Endothelial cell of umbilical vein (primary cell): Measurements from ENCODE around the gene NTN3. TPM values are rescaled to one million over a fixed set of nuclear protein-coding genes. Genes with fewer than 3 reads are reported as not detected.

Experiments used
- BruUV-seq: library from RNA; stranded (reverse); fragments of 400-500 nt; replicated peaks from 2 replicates; lab custom pipeline; 2021; lab: Mats Ljungman, UMichigan
- CTCF ChIA-PET: fragments of 300-600, 350-600 bp; sonication (Branson Sonifier 250); formaldehyde crosslinking; loops from one replicate; lab custom pipeline; 2021; ENCODE audit warnings: antibody characterized with exemption, inconsistent platforms; lab: Charles Lee
- POLR2A ChIA-PET: fragments of 300-600, 350-600 bp; sonication (Branson Sonifier 250); formaldehyde crosslinking; loops from one replicate; lab custom pipeline; 2021; ENCODE audit warnings: antibody characterized with exemption, inconsistent platforms; lab: Charles Lee
- DNase-seq: peaks from one replicate; pipeline ENCODE4 v3.0.0-alpha.2; 2011; ENCODE audit warnings: low read depth, low spot score
- FAIRE-seq: peaks from 2 replicates; lab custom pipeline; 2011; peaks lifted over from hg19 to GRCh38; lab: Jason Lieb, UNC
- H2AFZ ChIP-seq: 2 replicates; pipeline ENCODE4 v1.6.0; 2012; ENCODE audit warnings: low read depth, low read length, control low read depth, inconsistent platforms
- H3K27ac ChIP-seq: 2 replicates; pipeline ENCODE4 v1.5.1; 2011; ENCODE audit warnings: low read depth, mild to moderate bottlenecking, control low read depth, low read length, moderate library complexity; ENCODE audit not compliant: insufficient read depth
- H3K27me3 ChIP-seq, 2 experiments: 2 replicates each; pipeline versions ENCODE4 v1.6.0 to v1.6.1; 2011; ENCODE audit warnings: low read length in 2 of 2, mixed read lengths in 1 of 2; ENCODE audit not compliant: control insufficient read depth in 2 of 2, insufficient read depth in 2 of 2
- H3K36me3 ChIP-seq, 2 experiments: 2 replicates in 1 of 2; 3 replicates in 1 of 2; pipeline ENCODE4 v1.5.1; 2011; ENCODE audit warnings: low read length in 2 of 2, mild to moderate bottlenecking in 1 of 2, moderate library complexity in 1 of 2; ENCODE audit not compliant: control insufficient read depth in 2 of 2, insufficient read depth in 2 of 2; ENCODE audit errors: extremely low read depth in 1 of 2
- H3K4me1 ChIP-seq: 3 replicates; pipeline ENCODE4 v1.5.1; 2011; ENCODE audit warnings: mild to moderate bottlenecking, low read length; ENCODE audit not compliant: control insufficient read depth, insufficient read depth; ENCODE audit errors: extremely low read depth
- H3K4me2 ChIP-seq: 2 replicates; pipeline ENCODE4 v1.6.1; 2011; ENCODE audit warnings: low read length, control low read depth, mixed read lengths; ENCODE audit not compliant: insufficient read depth
- H3K4me3 ChIP-seq, 3 experiments: fragments of 200-600 bp in 1 of 3; sonication (generic), shearing (Covaris generic) in 1 of 3; replicated peaks in 1 of 3; 2 replicates each; pipeline ENCODE4 v1.5.1; 2011 to 2016; ENCODE audit warnings: control low read depth in 3 of 3, low read length in 3 of 3, mild to moderate bottlenecking in 2 of 3, inconsistent platforms in 1 of 3, low read depth in 1 of 3, moderate library complexity in 1 of 3; ENCODE audit not compliant: insufficient read depth in 1 of 3
- H3K79me2 ChIP-seq: 2 replicates; pipeline ENCODE4 v1.6.0; 2012; ENCODE audit warnings: low read length, inconsistent platforms; ENCODE audit not compliant: control insufficient read depth, insufficient read depth
- H3K9ac ChIP-seq: replicated peaks from 2 replicates; pipeline ENCODE3; 2011; ENCODE audit warnings: low read length, control low read depth; ENCODE audit not compliant: insufficient read depth; ENCODE audit errors: extremely low read depth
- H3K9me1 ChIP-seq: replicated peaks from 3 replicates; pipeline ENCODE4 v1.6.0; 2011; ENCODE audit warnings: mild to moderate bottlenecking, low read length; ENCODE audit not compliant: control insufficient read depth, insufficient read depth; ENCODE audit errors: extremely low read depth
- H3K9me3 ChIP-seq: replicated peaks from 2 replicates; pipeline ENCODE4 v1.5.1; 2012; ENCODE audit warnings: low read length, inconsistent platforms; ENCODE audit not compliant: control insufficient read depth, insufficient read depth
- H4K20me1 ChIP-seq: replicated peaks from 2 replicates; pipeline ENCODE3; 2011; ENCODE audit warnings: mild to moderate bottlenecking, low read length; ENCODE audit not compliant: control insufficient read depth, insufficient read depth; ENCODE audit errors: extremely low read depth
- EZH2 ChIP-seq: IDR thresholded peaks from 2 replicates; pipeline ENCODE4 v1.6.1; 2012; ENCODE audit warnings: borderline replicate concordance, low read depth, mild to moderate bottlenecking, moderate library complexity, low read length, inconsistent platforms; ENCODE audit not compliant: severe bottlenecking
- FOS ChIP-seq: IDR thresholded peaks from 2 replicates; pipeline ENCODE4 v1.6.1; 2011; ENCODE audit warnings: mild to moderate bottlenecking, low read length, moderate library complexity, borderline replicate concordance; ENCODE audit not compliant: insufficient read depth
- JUN ChIP-seq: IDR thresholded peaks from 2 replicates; pipeline ENCODE4 v1.6.1; 2011; ENCODE audit warnings: borderline replicate concordance, low read depth; ENCODE audit not compliant: insufficient read length, insufficient read depth
- POLR2AphosphoS5 ChIP-seq: IDR thresholded peaks from 2 replicates; pipeline ENCODE4 v1.6.1; 2012; ENCODE audit warnings: low read depth, mild to moderate bottlenecking, control low read depth, low read length, moderate library complexity; ENCODE audit not compliant: insufficient read depth
- dilution Hi-C: fragments of 300-500 bp; cut with MboI; formaldehyde crosslinking; loops from one replicate; pipeline ENCODE4 v1.15.0; 2019; ENCODE audit warnings: low sequenced_read_pairs; ENCODE audit not compliant: extremely low pct_ligation_motif_present
- intact Hi-C: fragments of 100-400 bp; cut with micrococcal nuclease; formaldehyde crosslinking; loops from one replicate; pipeline ENCODE4 v1.10.0; 2022
- polyA plus RNA-seq, 4 experiments: library from polyadenylated mRNA; depleted of rRNA in 3 of 4; stranded (reverse) in 3 of 4; unstranded in 1 of 4; fragments of >200 nt; gene quantifications; 2 replicates each; pipeline versions ENCODE4 v1.2.1 to v1.2.3, GENCODE V29; 2011 to 2012; ENCODE audit warnings: missing spikeins in 1 of 4
- total RNA-seq: library from RNA; stranded (reverse); gene quantifications from 2 replicates; pipeline ENCODE4 v1.2.3, GENCODE V29; 2021
- TF ChIP-seq, protein P1 (sequence below), 2 donors: IDR thresholded peaks; 1 replicate in 1 of 2; 2 replicates in 1 of 2; pipeline ENCODE4 v1.5.1; 2011; ENCODE audit warnings: low read length in 2 of 2, mild to moderate bottlenecking in 2 of 2, moderate library complexity in 2 of 2, control low read depth in 1 of 2, inconsistent platforms in 1 of 2, low read depth in 1 of 2; ENCODE audit not compliant: insufficient read depth in 1 of 2; ENCODE audit errors: extremely low read depth in 1 of 2

NTN3 gene
- total and polyA plus RNA-seq, 2 donors (not counting 3 experiments of a cell fraction or from before 2014, with no cell fraction given) = 0.15 TPM; not detected in 1

- peaks cover 1% of the 10 kb centered on the region for H3K79me2 ChIP-seq
- no peaks in the 10 kb centered on the region for H3K9me1 ChIP-seq
- no peak for FAIRE-seq
- no peak overlapping the region for H3K27ac ChIP-seq
- ChIA-PET CTCF (interaction anchor here (1.7 kb wide), 1 partner anchor 49 kb away, joined by 6 read pairs; no protein-coding TSS in a partner anchor), POLR2A (no interaction called here)
- peaks cover 24 to 41% of the 10 kb centered on the region in 2 experiments for H3K36me3 ChIP-seq
- no peaks in the 10 kb centered on the region for H3K27me3 ChIP-seq
- intact Hi-C loops (no loop called here), dilution Hi-C loops (no loop called here)
- no peaks in the 10 kb centered on the region for H3K4me1 ChIP-seq
- no TSS peak for BruUV-seq
- DNase-seq = no peak
- no peaks in the 10 kb centered on the region for H4K20me1 ChIP-seq
- no peak overlapping the region for H3K4me3 ChIP-seq
- no peaks in the 10 kb centered on the region for H3K9me3 ChIP-seq
- H3K9ac ChIP-seq = no peak overlapping the region
- TF ChIP-seq JUN = no peak
- TF ChIP-seq FOS = no peak
- no peak for TF ChIP-seq EZH2
- TF ChIP-seq POLR2AphosphoS5 = no peak
- TF ChIP-seq, protein P1, sequence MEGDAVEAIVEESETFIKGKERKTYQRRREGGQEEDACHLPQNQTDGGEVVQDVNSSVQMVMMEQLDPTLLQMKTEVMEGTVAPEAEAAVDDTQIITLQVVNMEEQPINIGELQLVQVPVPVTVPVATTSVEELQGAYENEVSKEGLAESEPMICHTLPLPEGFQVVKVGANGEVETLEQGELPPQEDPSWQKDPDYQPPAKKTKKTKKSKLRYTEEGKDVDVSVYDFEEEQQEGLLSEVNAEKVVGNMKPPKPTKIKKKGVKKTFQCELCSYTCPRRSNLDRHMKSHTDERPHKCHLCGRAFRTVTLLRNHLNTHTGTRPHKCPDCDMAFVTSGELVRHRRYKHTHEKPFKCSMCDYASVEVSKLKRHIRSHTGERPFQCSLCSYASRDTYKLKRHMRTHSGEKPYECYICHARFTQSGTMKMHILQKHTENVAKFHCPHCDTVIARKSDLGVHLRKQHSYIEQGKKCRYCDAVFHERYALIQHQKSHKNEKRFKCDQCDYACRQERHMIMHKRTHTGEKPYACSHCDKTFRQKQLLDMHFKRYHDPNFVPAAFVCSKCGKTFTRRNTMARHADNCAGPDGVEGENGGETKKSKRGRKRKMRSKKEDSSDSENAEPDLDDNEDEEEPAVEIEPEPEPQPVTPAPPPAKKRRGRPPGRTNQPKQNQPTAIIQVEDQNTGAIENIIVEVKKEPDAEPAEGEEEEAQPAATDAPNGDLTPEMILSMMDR (IDR thresholded peaks at IDR 0.05; ENCODE audit: extremely low read depth in 1 of 2, insufficient read depth in 1 of 2, low read depth in 1 of 2, low read length in 2 of 2) = no peak
- H3K4me2 ChIP-seq = no peak overlapping the region
- no peak overlapping the region for H2AFZ ChIP-seq
Measured at GRCh38 chr16:2451851-2452320, 19.2 kb upstream of the NTN3 start.
